Loucy (cell line): ENCODE measurements around the gene NAT10.

Experiments
- H2AFZ ChIP-seq: fragments of 200-600 bp; sonication (generic); 2 replicates; pipeline ENCODE4 v1.6.0; 2016; ENCODE audit warnings: antibody characterized with exemption, mild to moderate bottlenecking, low read length, moderate library complexity
- H3F3A ChIP-seq: fragments of 200-600 bp; 2 replicates; pipeline ENCODE4 v1.6.0; 2016; ENCODE audit warnings: antibody characterized with exemption, low read depth, mild to moderate bottlenecking
- H3K27me3 ChIP-seq: fragments of 200-600 bp; sonication (generic); 2 replicates; pipeline ENCODE4 v1.6.1; 2014; ENCODE audit warnings: low read length, mild to moderate bottlenecking; ENCODE audit not compliant: insufficient read depth, poor library complexity, severe bottlenecking
- H3K36me3 ChIP-seq: fragments of 200-600 bp; sonication (generic); 2 replicates; pipeline ENCODE4 v1.6.1; 2016; ENCODE audit warnings: low read length; ENCODE audit not compliant: insufficient read depth
- H3K4me1 ChIP-seq: fragments of 200-600 bp; sonication (generic); 2 replicates; pipeline ENCODE4 v1.5.1; 2014; ENCODE audit warnings: low read length, mild to moderate bottlenecking; ENCODE audit not compliant: insufficient read depth, poor library complexity, severe bottlenecking
- H3K4me2 ChIP-seq: fragments of 200-600 bp; sonication (generic); 2 replicates; pipeline ENCODE4 v1.6.0; 2014; ENCODE audit warnings: antibody characterized with exemption, low read length, low read depth, mild to moderate bottlenecking; ENCODE audit not compliant: poor library complexity, severe bottlenecking
- H3K4me3 ChIP-seq: fragments of 200-600 bp; sonication (generic); 2 replicates; pipeline ENCODE4 v1.5.1; 2014; ENCODE audit warnings: low read length, mild to moderate bottlenecking, mixed read lengths; ENCODE audit not compliant: poor library complexity, severe bottlenecking
- H3K79me2 ChIP-seq: fragments of 200-600 bp; sonication (generic); 2 replicates; pipeline ENCODE4 v1.6.1; 2014; ENCODE audit warnings: low read length; ENCODE audit not compliant: insufficient read depth
- H3K9ac ChIP-seq: fragments of 200-600 bp; sonication (generic); 2 replicates; pipeline ENCODE4 v1.6.0; 2014; ENCODE audit warnings: mild to moderate bottlenecking, low read depth, low read length, moderate library complexity; ENCODE audit not compliant: poor library complexity, severe bottlenecking
- H3K9me2 ChIP-seq: fragments of 200-600 bp; sonication (generic); replicated peaks from 2 replicates; pipeline ENCODE4 v1.6.1; 2016; ENCODE audit warnings: low read depth, low read length, mixed read lengths
- H3K9me3 ChIP-seq: fragments of 200-600 bp; sonication (generic); 2 replicates; pipeline ENCODE4 v1.6.1; 2014; ENCODE audit warnings: mild to moderate bottlenecking, antibody characterized with exemption, low read length, low read depth; ENCODE audit not compliant: insufficient read depth
- H4K20me1 ChIP-seq: fragments of 200-600 bp; sonication (generic); 2 replicates; pipeline ENCODE4 v1.6.0; 2014; ENCODE audit warnings: antibody characterized with exemption, low read length, mild to moderate bottlenecking; ENCODE audit not compliant: insufficient read depth, poor library complexity, severe bottlenecking
- EZH2phosphoT487 ChIP-seq: fragments of 200-600 bp; IDR thresholded peaks from 2 replicates; pipeline ENCODE4 v1.6.1; 2018; ENCODE audit warnings: antibody characterized with exemption, mild to moderate bottlenecking, moderate library complexity, borderline replicate concordance
- TF ChIP-seq, protein P1 (sequence below): fragments of 200-600 bp; sonication (generic); conservative IDR thresholded peaks from 2 replicates; pipeline ENCODE4 v1.5.1; 2014; ENCODE audit warnings: mild to moderate bottlenecking, antibody characterized with exemption, low read length

The NAT10 gene

DNA sequence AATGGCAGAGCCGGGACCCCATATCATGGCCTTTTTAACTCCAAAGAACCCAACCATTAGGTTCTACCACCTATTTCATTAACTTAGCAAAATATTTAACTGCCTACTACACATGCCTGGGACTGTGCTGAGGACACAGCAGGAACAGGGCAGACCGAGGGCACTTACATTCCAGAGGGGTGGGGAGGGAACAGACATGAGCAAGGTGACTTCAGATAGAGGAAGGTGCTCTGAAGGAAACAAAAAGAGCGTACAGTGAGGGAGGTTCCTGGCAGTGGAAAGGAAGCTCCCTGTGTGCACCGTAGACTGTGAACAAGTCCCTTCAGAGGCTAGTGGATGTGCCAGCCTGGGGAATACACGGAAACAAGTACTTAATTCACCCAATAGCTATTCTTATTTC lies 82.8 kb downstream of the NAT10 start:
- Histone ChIP-seq H3K79me2 (no peaks in the 10 kb centered on the region), H2AFZ (no peak overlapping the region), H3K4me2 (no peak overlapping the region), H3K4me1 (peaks cover 20% of the 10 kb centered on the region), H3K27me3 (no peaks in the 10 kb centered on the region), H3K4me3 (no peak overlapping the region), H4K20me1 (no peaks in the 10 kb centered on the region), H3K9me2 (no peaks in the 10 kb centered on the region), H3K36me3 (no peaks in the 10 kb centered on the region), H3K9ac (no peak overlapping the region), H3F3A (no peaks in the 10 kb centered on the region), H3K9me3 (no peaks in the 10 kb centered on the region)
- TF ChIP-seq EZH2phosphoT487, result no peak
- TF ChIP-seq, protein P1, sequence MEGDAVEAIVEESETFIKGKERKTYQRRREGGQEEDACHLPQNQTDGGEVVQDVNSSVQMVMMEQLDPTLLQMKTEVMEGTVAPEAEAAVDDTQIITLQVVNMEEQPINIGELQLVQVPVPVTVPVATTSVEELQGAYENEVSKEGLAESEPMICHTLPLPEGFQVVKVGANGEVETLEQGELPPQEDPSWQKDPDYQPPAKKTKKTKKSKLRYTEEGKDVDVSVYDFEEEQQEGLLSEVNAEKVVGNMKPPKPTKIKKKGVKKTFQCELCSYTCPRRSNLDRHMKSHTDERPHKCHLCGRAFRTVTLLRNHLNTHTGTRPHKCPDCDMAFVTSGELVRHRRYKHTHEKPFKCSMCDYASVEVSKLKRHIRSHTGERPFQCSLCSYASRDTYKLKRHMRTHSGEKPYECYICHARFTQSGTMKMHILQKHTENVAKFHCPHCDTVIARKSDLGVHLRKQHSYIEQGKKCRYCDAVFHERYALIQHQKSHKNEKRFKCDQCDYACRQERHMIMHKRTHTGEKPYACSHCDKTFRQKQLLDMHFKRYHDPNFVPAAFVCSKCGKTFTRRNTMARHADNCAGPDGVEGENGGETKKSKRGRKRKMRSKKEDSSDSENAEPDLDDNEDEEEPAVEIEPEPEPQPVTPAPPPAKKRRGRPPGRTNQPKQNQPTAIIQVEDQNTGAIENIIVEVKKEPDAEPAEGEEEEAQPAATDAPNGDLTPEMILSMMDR, result no peak

DNA sequence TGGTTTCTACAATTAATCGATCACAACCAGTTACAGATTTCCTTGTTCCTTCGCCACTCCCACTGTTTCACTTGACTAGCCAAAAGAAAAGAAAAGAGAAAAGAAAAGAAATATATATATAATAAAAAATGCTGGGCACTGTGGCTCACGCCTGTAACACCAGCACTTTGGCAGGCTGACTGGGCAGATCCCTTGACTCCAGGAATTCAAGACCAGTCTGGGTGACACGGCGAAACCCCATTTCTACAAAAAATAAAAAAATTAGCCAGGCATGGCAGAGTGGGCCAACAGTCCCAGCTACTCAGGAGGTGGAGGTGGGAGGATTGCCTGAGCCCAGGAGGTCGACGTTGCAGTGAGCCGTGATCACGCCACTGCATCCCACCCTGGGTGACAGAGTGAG lies 83.8 kb downstream of the NAT10 start:
- H3K79me2 ChIP-seq, result no peaks in the 10 kb centered on the region
- H3K27me3 ChIP-seq, result no peaks in the 10 kb centered on the region
- H3K4me1 ChIP-seq, result peaks cover 20% of the 10 kb centered on the region
- H3F3A ChIP-seq, result no peaks in the 10 kb centered on the region
- H2AFZ ChIP-seq, result no peak overlapping the region
- no peak overlapping the region for H3K9ac ChIP-seq
- no peak for TF ChIP-seq EZH2phosphoT487
- TF ChIP-seq, protein P1, result no peak
- H4K20me1 ChIP-seq, result no peaks in the 10 kb centered on the region
- no peak overlapping the region for H3K4me3 ChIP-seq
- no peaks in the 10 kb centered on the region for H3K36me3 ChIP-seq
- no peak overlapping the region for H3K4me2 ChIP-seq
- H3K9me2 ChIP-seq, result no peaks in the 10 kb centered on the region
- H3K9me3 ChIP-seq, result no peaks in the 10 kb centered on the region

DNA sequence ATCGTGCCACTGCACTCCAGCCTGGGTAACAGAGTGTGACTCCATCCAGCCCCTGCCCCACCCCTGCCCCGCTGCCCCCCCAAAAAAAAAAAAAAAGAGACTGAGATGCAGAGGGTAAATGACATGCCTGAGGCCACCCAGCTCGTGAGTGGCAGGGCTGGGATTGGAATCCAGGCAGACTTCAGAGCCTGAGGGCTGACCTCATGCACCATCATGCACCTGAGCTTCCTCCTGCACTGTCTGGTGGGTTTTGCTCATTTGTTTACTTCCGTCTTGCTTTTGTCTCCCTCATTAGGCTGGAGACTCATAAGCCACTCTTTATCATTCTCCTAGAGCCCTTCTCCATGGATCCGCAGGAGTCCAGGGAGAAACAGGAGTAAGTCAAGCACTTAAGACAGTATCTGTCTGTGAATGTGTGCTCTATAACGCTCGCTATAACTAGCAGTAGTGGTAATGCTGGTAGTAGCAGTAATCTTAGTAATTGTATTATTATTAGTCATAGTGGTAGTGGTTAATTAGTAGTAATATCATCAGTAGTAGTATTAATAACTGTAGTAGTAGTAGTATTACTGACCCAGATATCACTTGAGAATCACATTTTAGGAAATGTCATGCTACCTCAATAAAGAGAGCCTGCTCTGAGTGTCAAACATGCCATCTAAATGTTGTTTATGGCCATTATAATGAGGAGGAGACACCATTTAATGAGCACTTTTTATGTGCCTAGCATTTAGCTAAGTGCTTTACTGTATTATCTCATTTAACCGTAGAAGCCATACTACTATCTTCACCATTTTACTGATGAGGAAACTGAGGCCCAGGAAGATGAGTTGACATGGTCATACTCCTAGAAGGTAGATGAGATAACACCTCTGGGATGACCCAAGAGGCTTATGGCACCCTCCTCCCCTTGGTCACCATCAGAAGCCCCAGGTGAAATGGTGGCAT lies 85.0 kb downstream of the NAT10 start:
- no peaks in the 10 kb centered on the region for H4K20me1 ChIP-seq
- H2AFZ ChIP-seq, result no peak overlapping the region
- no peaks in the 10 kb centered on the region for H3F3A ChIP-seq
- no peaks in the 10 kb centered on the region for H3K9me2 ChIP-seq
- H3K27me3 ChIP-seq, result no peaks in the 10 kb centered on the region
- H3K36me3 ChIP-seq, result no peaks in the 10 kb centered on the region
- no peak overlapping the region for H3K9ac ChIP-seq
- H3K9me3 ChIP-seq, result no peaks in the 10 kb centered on the region
- H3K4me2 ChIP-seq, result no peak overlapping the region
- H3K4me3 ChIP-seq, result no peak overlapping the region
- H3K4me1 ChIP-seq, result peaks cover 10% of the 10 kb centered on the region
- no peaks in the 10 kb centered on the region for H3K79me2 ChIP-seq
- TF ChIP-seq, protein P1, result no peak
- no peak for TF ChIP-seq EZH2phosphoT487
